Esophagus muscularis mucosa (tissue), 4 donors: ENCODE results near the gene TBX19. TPM values are rescaled to one million over a fixed set of nuclear protein-coding genes. Genes with fewer than 3 reads are reported as not detected.
"Not testable (repeated sequence)": the region's sequence is repeated elsewhere in the genome, so short reads cannot be mapped to it uniquely, and the experiment has no call there.

ENCODE experiments used
- DNase-seq: peaks from one replicate; pipeline ENCODE4 v3.0.0-alpha.2; 2017; ENCODE audit errors: extremely low spot score
- H3K27ac ChIP-seq, 4 donors: fragments of 200-600 bp; sonication (generic); replicated peaks in 1 of 4; 1 replicate in 3 of 4; 2 replicates in 1 of 4; pipeline ENCODE4 v1.5.1; 2016 to 2019; ENCODE audit warnings: mild to moderate bottlenecking in 1 of 4
- H3K27me3 ChIP-seq, 4 donors: fragments of 200-600 bp; sonication (generic); one replicate each; pipeline versions ENCODE4 v1.5.1 to v1.6.0; 2016 to 2019
- H3K36me3 ChIP-seq, 4 donors: fragments of 200-600 bp; sonication (generic); one replicate each; pipeline ENCODE4 v1.5.1; 2016 to 2019
- H3K4me1 ChIP-seq, 4 donors: fragments of 200-600 bp; sonication (generic); one replicate each; pipeline ENCODE4 v1.5.1; 2016 to 2019
- H3K4me3 ChIP-seq, 4 donors: fragments of 200-600 bp; sonication (generic); 1 replicate in 2 of 4; 2 replicates in 2 of 4; pipeline ENCODE4 v1.5.1; 2016 to 2019; ENCODE audit warnings: mild to moderate bottlenecking in 4 of 4, moderate library complexity in 1 of 4
- H3K9me3 ChIP-seq, 4 donors: fragments of 200-600 bp; sonication (generic); 1 replicate in 3 of 4; 2 replicates in 1 of 4; pipeline ENCODE4 v1.5.1; 2016 to 2019
- EP300 ChIP-seq: sonication (generic); formaldehyde crosslinking; IDR thresholded peaks from one replicate; pipeline ENCODE4 v1.6.1; 2017; ENCODE audit warnings: antibody characterized with exemption
- POLR2A ChIP-seq: fragments of 450-650 bp; IDR thresholded peaks from one replicate; pipeline ENCODE4 v1.6.1; 2017; ENCODE audit warnings: antibody characterized with exemption, moderate library complexity, mild to moderate bottlenecking, low read depth
- POLR2AphosphoS5 ChIP-seq, 2 donors: sonication (generic); formaldehyde crosslinking; IDR thresholded peaks; one replicate each; pipeline ENCODE4 v1.6.1; 2017; ENCODE audit warnings: antibody characterized with exemption in 2 of 2
- WGBS: methylation state at CpG from one replicate; pipeline ENCODE4 v1.1.5; 2018; 5-methylcytosine and 5-hydroxymethylcytosine counted together
- intact Hi-C: fragments of 100-400 bp; cut with DNase I; formaldehyde crosslinking; loops from one replicate; pipeline ENCODE4 v1.15.1; 2023
- total RNA-seq, 4 donors: library from RNA; depleted of rRNA; stranded (reverse); fragments of >200 nt; gene quantifications; one replicate each; pipeline versions ENCODE4 v1.1.0 to v1.2.1, GENCODE V29; 2016
- TF ChIP-seq, protein P1 (sequence below), 3 experiments: fragments of 200-600 bp in 2 of 3; fragments of 450-650 bp in 1 of 3; sonication (generic) in 2 of 3; IDR thresholded peaks; one replicate each; pipeline ENCODE4 v1.5.1; 2017 to 2019; ENCODE audit warnings: antibody characterized with exemption in 3 of 3, mild to moderate bottlenecking in 2 of 3, moderate library complexity in 1 of 3

Gene TBX19
- total RNA-seq, 4 donors from 2014 or later, result 0.83 to 2.0 (median 1.1) TPM

DNA sequence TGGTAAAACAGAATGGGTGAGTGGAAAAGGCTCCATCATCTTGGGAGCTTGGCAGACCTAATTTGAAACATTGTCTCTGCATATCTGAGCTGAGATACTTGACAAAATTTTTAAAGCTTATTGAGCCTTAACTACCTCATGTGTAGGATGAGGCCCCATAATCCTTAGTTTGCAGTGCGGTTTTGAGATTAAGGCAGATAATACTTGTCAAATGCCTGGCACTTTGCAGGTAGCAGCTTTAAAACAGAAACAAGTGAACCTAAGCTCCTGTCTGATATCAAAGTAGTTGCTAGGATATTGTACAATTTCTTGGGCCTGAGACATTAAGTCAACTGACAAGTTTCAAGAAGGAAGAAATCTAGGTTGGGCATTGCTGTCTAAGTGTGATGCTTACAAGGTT is 65.3 kb downstream of the TBX19 start:
- WGBS, result 100% methylated on average over 1 of the region's 1 CpG
- intact Hi-C loops, result loop anchor here (10.0 kb wide), 3 partner anchors 259 to 759 kb away; partner anchors contain the start of gene ATP1B1
- TF ChIP-seq, protein P1, sequence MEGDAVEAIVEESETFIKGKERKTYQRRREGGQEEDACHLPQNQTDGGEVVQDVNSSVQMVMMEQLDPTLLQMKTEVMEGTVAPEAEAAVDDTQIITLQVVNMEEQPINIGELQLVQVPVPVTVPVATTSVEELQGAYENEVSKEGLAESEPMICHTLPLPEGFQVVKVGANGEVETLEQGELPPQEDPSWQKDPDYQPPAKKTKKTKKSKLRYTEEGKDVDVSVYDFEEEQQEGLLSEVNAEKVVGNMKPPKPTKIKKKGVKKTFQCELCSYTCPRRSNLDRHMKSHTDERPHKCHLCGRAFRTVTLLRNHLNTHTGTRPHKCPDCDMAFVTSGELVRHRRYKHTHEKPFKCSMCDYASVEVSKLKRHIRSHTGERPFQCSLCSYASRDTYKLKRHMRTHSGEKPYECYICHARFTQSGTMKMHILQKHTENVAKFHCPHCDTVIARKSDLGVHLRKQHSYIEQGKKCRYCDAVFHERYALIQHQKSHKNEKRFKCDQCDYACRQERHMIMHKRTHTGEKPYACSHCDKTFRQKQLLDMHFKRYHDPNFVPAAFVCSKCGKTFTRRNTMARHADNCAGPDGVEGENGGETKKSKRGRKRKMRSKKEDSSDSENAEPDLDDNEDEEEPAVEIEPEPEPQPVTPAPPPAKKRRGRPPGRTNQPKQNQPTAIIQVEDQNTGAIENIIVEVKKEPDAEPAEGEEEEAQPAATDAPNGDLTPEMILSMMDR (IDR thresholded peaks at IDR 0.05), result no peak
- no peak for TF ChIP-seq EP300
- TF ChIP-seq POLR2A, result no peak
- TF ChIP-seq POLR2AphosphoS5 (IDR thresholded peaks at IDR 0.05), result no peak
- Histone ChIP-seq H3K4me1 (peaks cover 12 to 27% (median 25%) of the 10 kb centered on the region in 4 donors), H3K36me3 (no peaks in the 10 kb centered on the region), H3K27me3 (no peaks in the 10 kb centered on the region), H3K9me3 (peaks cover 0 to 5% (median 0%) of the 10 kb centered on the region in 4 donors), H3K4me3 (no peak overlapping the region), H3K27ac (no peak overlapping the region)
- no peak for DNase-seq

DNA sequence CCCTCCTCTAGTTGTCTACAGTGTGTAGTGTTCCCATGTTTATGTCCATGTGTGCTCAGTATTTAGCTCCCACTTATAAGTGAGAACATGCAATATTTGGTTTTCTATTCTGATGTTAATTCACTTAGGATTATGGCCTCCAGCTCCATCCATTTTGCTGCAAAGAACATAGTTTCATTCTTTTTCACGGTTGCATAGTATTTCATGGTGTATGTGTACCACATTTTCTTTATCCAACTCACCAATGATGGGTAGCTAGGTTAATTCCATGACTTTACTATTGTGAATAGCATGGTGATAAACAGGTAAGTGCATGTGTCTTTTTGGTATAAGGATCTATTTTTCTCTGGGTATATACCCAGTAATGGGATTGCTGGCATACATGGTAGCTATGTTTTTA is 67.0 kb downstream of the TBX19 start:
- no peak overlapping the region for H3K4me3 ChIP-seq
- intact Hi-C loops, result loop anchor here (10.0 kb wide), 3 partner anchors 257 to 757 kb away; partner anchors contain the start of gene ATP1B1
- DNase-seq, result no peak

DNA sequence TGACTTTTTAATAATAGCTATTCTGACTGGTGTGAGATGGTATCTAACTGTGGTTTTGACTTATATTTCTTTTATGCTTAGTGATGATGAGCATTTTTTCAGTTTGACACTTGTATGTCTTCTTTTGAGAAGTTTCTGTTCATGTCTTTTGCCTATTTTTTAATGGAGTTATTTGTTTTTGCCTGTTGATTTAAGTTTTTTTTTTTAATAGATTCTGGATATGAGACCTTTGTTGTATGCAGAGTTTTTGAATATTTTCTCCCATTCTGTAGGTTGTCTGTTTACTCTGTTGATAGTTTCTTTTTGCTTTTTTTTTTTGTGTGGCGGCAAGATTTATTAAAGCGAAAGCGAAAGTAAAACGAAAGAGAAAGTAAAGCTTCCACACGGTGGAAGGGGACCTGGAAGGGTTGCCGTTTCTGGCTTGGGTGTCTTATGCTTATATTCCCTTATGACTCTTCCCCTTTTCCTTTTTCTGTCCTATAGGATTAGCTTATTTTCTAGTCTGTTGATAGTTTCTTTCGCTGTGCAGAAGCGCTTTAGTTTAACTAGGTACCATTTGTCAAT is 67.6 kb downstream of the TBX19 start:
- H3K9me3 ChIP-seq, result no peaks in the 10 kb centered on the region
- peak overlapping the region; percentile 33 to 52 (median 36) for H3K4me3 ChIP-seq
- H3K27me3 ChIP-seq, result no peaks in the 10 kb centered on the region
- H3K27ac ChIP-seq, result no peak overlapping the region
- WGBS, result 67% methylated on average over 8 of the region's 8 CpGs
- no peaks in the 10 kb centered on the region for H3K36me3 ChIP-seq
- no peak for TF ChIP-seq POLR2AphosphoS5 (IDR thresholded peaks at IDR 0.05)
- intact Hi-C loops, result loop anchor here (10.0 kb wide), 3 partner anchors 257 to 757 kb away; partner anchors contain the start of gene ATP1B1
- DNase-seq, result no peak
- H3K4me1 ChIP-seq, result peaks cover 2 to 16% (median 14%) of the 10 kb centered on the region in 4 donors

More for the DNA sequence above, 67.0 kb downstream of the TBX19 start:
- Histone ChIP-seq H3K4me1 (peaks cover 8 to 22% (median 19%) of the 10 kb centered on the region in 4 donors), H3K36me3 (no peaks in the 10 kb centered on the region), H3K27me3 (no peaks in the 10 kb centered on the region), H3K9me3 (no peaks in the 10 kb centered on the region), H3K27ac (no peak overlapping the region)
- TF ChIP-seq POLR2A (no peak), EP300 (no peak), POLR2AphosphoS5 (IDR thresholded peaks at IDR 0.05) (no peak)
- TF ChIP-seq, protein P1 (IDR thresholded peaks at IDR 0.05), result no peak
- whole genome bisulfite sequencing, result 95% methylated on average over 1 of the region's 1 CpG

DNA sequence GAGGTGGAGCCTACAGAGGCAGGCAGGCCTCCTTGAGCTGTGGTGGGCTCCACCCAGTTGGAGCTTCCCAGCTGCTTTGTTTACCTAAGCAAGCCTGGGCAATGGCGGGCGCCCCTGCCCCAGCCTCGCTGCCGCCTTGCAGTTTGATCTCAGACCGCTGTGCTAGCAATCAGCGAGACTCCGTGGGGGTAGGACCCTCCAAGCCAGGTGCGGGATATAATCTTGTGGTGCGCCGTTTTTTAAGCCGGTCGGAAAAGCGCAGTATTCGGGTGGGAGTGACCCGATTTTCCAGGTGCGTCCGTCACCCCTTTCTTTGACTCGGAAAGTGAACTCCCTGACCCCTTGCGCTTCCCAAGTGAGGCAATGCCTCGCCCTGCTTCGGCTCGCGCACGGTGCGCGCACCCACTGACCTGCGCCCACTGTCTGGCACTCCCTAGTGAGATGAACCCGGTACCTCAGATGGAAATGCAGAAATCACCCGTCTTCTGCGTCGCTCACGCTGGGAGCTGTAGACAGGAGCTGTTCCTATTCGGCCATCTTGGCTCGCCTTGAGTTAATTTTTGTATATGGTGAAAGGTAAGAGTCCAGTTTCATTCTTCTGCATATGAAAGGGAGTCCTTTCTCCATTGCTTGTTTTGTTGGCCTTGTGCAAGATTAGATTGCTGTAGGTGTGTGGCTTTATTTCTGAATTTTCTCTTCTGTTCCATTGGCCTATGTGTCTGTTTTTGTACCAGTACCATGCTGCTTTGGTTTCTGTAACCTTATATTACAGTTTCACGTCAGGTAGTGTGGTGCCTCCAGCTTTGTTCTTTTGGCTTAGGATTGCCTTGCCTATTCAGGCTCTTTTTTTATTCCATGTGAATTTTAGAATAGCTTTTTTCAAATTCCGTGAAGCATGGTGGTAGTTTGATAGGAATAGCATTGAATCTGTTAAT is 73.9 kb downstream of the TBX19 start:
- H3K9me3 ChIP-seq, H3K4me3 ChIP-seq, H3K36me3 ChIP-seq, H3K4me1 ChIP-seq, H3K27me3 ChIP-seq, H3K27ac ChIP-seq, DNase-seq, intact Hi-C loops: not testable (repeated sequence)
- 92% methylated on average over 29 of the region's 36 CpGs for WGBS

DNA sequence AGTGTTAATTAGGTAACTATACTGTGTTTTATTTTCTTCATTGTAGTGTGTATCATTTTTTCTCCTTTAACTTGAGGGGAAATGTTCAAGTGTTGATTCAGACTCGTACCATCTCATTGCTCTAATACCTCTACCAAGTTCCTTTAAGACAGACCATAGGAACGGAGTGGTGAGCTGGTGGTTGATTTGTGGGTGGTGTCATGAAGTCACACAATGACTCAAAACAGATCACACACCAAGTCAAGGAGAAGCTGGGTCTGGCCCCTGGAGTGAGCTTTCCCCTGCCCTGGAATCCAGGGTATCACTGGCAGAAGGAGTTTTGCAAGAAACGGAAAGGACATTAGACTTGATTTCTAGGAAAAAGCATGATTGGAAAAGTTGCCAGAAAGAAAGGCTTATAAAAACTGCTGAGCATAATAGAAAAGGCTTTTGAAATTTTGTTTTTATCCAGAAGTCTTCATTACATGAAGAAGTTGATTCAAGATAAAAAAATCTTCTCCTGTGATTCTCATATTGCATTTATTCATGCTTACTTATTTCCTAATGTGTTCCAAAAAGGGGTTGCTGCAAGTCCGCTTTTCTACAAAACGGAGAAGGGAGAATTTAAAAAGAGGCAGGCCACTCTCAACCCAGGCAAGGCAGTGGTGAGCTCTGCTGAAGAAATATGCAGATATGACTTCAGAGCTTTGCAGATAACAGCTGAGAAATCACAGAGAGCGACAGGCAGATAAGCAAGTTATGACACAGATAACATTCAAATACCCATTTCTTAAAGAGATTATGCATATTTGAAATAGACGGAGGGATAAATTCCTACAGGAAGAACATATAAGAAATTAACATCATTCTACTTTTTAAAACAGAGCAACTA is 79.7 kb downstream of the TBX19 start:
- peak; percentile 77 for DNase-seq

More for the DNA sequence above, 79.7 kb downstream of the TBX19 start:
- Histone ChIP-seq H3K27ac (no peak overlapping the region), H3K27me3 (no peaks in the 10 kb centered on the region), H3K4me3 (no peak overlapping the region), H3K4me1 (no peaks in the 10 kb centered on the region), H3K36me3 (no peaks in the 10 kb centered on the region), H3K9me3 (no peaks in the 10 kb centered on the region)
- WGBS, result 69% methylated on average over 7 of the region's 7 CpGs
- TF ChIP-seq POLR2AphosphoS5 (IDR thresholded peaks at IDR 0.05), result no peak
- TF ChIP-seq, protein P1 (IDR thresholded peaks at IDR 0.05), result no peak
- intact Hi-C loops, result no loop called here
